ENCODE data around the gene LAMP5.

The LAMP5 gene, protein sequence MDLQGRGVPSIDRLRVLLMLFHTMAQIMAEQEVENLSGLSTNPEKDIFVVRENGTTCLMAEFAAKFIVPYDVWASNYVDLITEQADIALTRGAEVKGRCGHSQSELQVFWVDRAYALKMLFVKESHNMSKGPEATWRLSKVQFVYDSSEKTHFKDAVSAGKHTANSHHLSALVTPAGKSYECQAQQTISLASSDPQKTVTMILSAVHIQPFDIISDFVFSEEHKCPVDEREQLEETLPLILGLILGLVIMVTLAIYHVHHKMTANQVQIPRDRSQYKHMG

DNA sequence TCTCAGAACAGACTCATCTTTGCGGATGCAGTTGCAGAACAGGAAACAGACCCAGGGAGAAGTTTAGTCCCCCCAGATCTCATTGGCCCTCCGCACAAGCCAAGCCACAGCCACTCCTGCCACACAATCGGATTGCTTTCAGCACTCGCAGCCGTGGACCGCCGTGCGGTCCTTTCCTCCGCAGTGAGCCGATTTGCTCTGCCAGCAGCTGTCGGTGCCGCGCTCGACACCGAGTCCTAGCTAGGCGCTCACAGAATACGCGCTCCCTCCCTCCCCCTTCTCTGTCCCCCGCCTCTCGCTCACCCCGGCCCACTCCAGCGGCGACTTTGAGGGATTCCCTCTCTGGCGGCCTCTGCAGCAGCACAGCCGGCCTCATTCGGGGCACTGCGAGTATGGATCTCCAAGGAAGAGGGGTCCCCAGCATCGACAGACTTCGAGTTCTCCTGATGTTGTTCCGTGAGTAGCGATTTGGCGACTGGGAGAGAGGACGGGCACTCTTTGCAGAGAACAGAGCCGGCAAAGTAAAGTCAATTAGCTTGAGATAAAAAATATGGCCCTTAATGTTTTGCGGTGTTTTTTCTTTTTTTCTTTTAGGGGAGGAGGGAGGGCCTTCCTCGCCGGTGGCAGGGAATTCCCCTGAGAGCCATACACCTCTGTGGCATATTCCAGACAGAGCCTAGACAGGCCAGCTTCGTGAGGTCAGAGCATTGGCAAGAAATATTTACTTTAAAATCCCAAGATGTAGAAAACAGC, at the start of gene LAMP5:
Gene LAMP5 (plus strand): TSS at position 130 of the 753 bp plus-strand sequence. CDS start 263 bp downstream, at position 393.
- peak; percentile 27 for DNase-seq (ENCODE audit: low spot score)

DNA sequence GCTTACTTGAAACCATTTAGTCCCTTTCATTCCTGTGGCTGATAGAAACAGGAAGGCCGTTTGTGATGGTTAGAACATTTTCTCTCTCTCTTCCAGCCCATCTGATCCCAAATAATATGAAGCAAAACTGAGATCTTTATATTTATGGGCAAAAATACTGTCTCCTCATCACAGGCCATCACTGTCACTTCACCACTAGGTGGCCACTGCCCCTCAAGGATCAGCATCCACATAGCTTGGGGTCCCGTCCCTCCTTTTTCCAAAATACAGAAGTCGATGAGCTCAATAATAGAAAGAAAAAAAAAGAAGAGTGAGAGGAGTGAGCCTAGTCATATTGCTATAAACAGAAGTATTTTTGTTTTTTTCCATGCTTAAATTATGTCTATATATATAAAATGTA, 46.4 kb upstream of the LAMP5 start:
- DNase-seq (ENCODE audit: low spot score), result no peak

DNA sequence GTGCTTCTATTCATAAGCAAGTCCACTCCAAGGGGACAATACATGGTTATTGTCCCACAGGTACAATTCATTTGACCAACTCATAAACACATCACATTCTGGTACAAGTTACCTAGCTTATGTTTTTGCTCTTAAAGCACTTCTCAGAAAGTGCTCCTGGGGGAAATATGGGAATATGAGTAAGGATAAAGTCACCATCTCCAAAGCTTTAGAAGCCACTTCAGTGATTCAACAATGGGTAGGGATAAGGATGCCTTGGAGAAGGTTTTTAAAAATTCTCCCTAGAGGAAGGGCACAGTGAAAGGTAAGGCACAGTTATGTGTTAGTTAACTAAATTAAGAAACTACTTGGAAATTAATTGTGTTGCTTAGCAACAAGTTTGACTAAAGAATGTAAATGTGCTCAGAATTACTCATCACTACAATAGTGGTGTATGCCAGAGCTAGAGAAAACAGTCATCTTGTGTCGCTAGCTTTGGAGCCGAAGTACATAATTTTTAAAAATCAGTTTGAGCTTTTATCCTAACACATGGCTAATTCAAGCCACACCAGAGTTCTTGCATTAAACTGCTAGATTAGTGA, 39.5 kb upstream of the LAMP5 start:
- no peak for DNase-seq (ENCODE audit: low spot score)

DNA sequence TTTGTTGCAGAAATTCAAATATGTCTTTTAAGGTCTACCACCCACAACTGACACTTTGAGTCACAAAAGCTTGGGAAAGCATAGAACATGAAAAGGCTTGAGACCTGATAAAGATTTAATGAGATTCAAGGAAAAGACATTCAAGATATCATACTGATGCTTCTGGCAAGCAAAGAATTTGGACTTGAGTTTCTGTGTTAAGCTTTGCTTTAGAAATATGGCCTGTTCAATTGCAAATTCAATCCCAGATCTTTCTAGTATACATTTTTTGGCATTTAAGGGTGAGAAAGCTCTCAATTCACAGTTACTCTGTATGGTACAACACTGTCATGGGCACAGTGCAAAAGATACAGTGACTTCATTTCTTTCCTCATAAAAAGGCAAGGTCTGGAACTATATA, 38.9 kb upstream of the LAMP5 start:
- no peak for DNase-seq (ENCODE audit: low spot score)

DNA sequence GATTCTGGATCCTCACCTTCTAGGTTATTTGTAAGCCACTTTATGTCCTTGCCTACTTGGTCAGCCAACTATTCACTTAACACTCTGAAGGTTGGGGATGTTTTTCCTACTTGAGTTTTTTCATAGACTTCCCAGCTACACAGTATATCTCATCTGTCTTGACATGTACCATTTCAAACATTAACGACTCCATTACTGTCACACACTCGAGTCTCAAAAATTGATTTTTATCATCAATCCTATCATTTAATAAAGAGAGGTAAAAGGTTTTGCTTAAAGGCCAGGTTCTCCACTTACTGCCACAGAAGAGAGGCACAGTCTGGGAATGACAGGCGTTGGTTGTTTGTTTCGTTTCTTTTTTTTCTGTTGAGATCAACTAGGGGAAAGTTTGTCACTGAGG, 38.2 kb upstream of the LAMP5 start:
- no peak for DNase-seq (ENCODE audit: low spot score)

DNA sequence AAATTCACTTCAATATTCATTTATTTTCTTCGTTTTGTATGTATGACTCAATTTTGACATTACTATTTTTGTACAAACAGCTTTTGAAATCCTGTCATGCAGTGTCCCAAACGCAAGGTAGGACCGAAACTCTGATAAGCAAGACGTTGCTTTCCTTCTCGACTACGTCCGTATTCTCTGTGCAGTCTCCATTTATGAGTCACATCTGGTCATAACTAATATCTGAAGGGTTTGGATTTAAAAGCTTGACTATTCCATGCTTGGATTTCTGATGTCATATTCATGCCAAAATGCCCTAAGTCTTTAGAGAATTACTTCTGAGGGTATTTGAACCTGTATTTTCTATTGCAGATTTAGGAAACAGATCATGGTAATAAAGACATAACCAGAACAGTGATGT, 37.8 kb upstream of the LAMP5 start:
- DNase-seq (ENCODE audit: low spot score), result no peak

DNA sequence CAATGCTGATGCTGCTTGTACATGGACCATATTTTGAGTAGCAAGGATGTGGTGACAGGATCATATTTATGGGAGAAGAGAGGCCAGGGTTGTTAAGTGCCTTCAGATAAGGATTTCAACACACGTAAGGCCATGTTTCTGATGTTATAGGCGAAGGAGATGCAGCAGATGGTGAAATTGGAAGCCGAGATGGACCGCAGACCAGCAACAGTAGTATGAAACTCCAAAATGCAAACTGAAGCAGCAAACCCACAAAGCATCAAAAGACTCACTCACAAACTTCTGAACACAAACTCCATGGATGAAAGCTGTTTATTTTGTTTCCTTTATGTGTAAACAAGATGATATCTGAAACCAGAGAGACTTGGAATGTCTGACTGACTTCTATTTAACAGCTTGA, 35.6 kb upstream of the LAMP5 start:
- no peak for DNase-seq (ENCODE audit: low spot score)

DNA sequence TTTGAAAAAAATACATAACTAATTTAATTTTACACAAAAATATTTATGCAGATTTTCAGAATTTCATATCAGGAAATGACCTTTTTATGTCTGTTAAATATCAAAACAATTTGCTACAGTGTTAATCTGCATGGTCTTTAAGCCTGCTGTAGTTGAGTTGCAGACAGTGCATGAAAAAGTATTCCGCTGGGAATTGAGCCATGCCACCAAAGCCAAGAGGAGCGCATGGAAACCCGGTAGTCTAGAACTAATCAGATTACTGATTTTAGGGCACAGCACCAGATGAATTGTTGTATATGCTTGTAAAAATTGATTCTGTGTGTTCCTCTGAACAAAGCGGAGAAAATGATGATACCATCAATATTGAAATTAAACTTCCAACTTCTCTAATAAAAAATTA, 34.3 kb upstream of the LAMP5 start:
- no peak for DNase-seq (ENCODE audit: low spot score)

DNA sequence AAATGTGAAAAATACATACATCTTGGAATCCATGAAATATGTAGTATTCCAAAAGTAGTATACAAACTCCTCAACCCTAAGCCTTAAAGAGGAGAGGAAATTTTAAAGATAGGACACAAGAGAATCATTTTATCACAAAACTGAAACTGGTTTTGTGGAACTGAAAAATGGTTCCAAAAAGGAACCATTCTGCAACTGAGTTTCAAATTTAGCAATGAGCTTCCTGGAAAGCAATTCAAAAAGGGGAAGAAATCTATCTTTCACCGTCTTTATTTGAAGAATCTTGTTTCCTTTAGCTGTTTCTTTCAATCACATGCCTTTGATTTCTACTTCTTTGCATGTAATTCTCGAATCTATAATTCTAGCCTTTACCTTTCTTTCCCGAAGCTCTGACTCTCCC, 32.2 kb upstream of the LAMP5 start:
- no peak for DNase-seq (ENCODE audit: low spot score)

DNA sequence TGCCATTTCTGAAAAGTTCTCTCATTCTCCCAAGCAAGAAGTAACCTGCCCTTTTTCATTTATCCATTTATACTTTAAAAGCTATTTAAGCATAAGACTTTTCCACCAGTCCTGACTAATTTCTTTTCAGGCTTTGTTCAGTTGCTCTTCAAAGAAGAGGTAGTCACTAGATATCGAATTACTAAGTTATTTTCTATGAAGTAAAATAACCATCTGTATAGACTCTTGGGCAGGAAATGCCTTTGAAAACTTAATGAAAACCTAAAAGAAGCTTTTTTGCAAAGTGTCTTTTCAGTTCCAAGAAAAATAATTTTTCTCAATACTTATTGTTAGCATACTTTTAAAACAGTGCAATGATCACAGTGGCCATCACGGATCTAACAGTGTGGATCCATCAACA, 31.3 kb upstream of the LAMP5 start:
- DNase-seq (ENCODE audit: low spot score), result no peak

DNA sequence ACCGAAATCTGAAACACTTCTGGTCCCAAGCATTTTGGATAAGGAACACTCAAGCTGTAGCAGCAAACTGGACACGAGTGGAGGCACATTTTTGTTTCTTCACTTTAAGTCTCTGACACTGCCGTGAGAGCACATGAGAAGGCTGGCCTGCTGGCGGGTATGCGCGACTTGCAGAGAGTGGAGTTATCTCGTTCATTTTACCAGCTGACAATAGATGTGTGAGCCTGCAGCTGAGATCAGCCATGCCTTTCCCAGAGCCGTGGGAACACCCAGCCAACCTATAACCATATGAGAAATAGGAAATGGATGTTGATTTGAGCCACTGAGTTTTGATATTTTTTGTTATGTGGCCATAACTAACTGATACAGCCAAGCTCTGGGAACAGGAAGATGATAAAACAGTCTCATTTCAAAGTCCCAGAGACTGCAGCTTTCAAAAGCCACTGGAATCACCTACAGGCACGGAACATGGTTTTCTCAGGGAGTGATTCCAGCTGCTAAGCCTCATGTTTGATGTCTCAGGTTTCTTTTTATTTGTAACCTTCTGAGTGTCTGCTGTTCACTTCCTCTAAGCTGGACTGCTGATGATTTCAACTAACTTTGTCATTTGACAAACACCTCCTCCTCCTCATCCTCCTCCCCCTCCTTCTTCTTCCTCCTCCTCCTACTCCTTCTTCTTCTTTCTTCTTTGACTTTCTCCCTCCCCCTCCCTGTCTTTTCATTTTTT, 28.6 kb upstream of the LAMP5 start:
- no peak for DNase-seq (ENCODE audit: low spot score)

DNA sequence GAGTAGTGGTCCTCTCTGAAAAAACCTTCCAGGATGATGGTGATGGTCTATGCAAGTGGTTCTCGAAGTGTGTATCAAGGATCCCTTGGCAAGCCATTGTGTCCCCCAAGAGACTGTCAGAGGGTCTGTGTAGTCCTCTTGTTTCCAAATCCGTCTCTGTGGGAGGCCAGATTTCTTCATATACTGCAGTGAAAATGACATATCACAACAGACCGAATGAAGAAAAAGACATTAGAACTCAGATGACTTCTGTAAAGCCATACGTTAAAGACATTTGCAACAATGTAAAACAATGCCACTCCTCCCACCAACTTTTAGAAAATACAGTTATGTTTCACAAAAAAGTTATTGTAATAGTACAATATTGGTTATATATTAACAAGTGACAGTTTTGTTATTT, 27.2 kb upstream of the LAMP5 start:
- no peak for DNase-seq (ENCODE audit: low spot score)

DNA sequence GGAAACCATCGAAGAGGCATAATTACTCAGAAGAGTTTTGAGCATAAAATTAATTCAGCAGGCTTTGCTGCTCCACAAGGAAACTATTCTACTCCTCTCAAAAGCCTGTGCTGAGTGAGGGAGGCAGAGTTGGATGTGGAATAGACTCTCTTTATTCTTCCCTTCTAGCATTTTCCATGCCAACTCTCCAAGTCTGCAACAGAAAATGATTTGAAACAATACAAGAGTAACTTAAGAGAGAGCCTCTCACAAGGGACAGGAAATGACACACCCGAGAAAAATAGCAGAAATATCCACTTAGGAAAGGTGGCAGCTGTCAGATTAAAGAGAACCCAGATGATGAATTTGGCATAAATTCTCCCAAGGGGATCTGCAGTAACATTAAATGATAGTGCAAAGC, 26.3 kb upstream of the LAMP5 start:
- no peak for DNase-seq (ENCODE audit: low spot score)

DNA sequence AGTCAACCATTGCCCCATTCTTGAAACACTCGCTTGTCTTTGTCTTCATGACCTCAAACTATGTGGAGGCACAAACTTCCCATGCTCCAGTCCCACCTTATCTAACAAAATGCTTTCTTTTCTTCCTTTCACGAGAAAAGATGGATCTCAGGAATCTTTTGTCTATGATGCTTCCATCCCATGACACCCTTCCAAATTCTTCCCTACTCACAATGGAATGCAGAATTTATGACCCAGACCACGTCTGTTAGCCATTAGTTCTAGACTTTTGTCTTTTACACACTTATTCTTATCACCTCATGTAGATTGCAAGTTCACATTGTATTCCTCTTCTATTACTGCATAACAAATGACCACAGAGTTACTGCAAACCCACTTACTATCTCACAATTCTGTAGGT, 24.2 kb upstream of the LAMP5 start:
- no peak for DNase-seq (ENCODE audit: low spot score)

DNA sequence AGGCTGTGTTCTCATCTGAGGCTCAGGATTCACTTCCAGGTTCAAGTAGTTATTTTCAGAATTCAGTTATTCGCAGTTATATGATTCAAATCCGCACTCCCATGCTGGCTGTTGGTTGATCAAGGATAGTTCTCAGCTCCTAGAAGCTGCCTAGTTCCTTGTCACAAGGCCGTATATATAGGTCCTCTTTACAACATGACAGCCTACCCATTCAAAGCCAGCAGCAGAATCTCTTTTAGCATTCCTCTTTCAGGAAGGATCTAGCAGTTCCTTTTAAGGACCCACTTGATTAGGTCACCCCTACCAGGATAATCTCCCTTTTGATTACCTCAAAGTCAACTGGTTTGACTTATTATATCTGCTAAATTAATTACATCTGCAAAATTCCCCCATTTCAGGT, 23.8 kb upstream of the LAMP5 start:
- DNase-seq (ENCODE audit: low spot score), result no peak

DNA sequence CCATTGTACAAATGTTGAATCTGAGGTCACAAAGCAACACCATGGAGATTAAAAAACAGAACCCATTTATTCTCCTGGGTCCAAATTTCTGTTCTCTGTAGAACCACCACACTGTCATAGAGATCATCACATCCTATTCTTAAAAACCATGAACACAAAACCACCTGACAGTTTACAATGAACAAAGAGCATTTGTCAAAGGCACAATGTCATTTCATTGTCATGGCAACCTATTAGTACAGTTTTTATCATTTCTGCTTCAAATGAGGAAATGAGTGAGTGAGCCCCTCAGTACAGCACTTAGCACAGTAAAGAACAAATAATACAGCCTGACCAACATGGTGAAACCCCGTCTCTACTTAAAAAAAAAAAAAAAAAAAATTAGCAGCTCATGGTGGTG, 23.1 kb upstream of the LAMP5 start:
- DNase-seq (ENCODE audit: low spot score), result no peak

DNA sequence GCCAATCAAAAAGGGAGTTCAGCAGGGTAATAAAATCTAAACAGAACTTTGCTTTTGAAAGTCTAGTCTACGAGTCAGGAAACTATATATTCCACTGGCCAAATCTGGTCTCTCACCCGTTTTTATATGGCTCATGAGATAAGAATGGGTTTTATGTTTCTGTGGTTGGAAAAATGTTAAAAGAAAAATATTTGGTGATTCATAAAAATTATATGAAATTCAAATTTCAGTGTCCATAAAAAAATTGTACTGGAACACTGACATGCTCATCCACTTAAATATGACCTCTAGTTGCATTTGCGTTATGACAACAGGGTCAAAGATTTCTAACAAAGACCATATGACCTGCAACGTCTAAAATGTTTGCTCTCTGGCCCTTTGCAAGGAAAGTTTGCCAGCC, 22.3 kb upstream of the LAMP5 start:
- DNase-seq (ENCODE audit: low spot score), result no peak

DNA sequence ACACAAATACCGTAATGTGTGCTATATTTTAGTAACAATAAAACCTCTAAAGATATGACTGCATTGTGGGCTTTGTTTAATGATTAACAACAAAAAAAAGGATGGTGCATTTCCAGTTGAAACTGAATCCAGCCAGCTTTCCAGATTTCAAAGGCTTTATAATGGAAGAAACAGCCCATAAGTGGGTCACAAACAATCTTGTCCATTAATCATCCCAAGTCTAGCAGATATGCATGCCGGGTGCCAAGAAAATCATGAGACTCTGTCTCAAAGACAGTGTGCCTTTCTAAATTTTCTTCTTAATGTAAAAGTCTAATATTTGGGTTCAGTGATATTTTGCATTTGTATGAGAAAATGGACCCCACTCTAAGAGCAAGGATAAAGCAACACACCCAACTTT, 20.6 kb upstream of the LAMP5 start:
- no peak for DNase-seq (ENCODE audit: low spot score)

DNA sequence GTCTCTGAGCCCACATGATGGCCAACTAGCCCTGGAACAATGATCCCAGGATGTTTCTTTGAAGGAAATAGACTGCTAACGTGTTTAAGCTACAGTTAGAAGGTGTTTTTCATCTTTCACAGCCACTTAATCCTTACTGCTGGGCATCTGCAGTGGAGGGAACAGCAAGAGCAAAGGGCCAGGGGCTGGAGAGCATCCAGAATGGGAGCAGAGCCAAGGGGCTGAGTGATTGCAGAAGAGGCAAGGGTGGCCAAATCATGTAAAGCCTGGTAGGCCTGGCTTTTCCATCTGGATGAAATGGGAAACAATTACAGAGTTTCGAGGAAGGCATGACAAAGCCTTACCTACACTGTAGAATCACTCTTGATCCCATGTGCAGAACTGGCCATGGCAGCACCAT, 18.7 kb upstream of the LAMP5 start:
- DNase-seq (ENCODE audit: low spot score), result no peak

DNA sequence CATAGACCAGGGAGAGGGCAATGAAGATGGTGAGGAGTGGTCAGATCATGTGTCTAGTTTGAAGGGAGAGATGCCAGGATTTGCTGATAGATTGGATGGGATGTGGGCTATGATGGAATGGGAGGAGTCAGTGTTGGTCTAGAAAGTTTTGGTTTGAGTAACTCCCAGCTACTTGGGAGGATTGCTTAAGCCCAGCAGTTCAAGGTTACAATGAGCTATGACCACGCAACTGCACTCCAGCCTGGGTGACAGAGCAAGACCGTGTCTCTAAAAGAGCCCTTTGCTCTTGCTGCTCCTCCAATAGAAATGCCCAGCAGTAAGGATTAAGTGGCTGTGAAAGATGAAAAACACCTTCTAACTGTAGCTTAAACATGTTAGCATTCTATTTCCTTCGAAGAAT, 18.2 kb upstream of the LAMP5 start:
- no peak for DNase-seq (ENCODE audit: low spot score)

DNA sequence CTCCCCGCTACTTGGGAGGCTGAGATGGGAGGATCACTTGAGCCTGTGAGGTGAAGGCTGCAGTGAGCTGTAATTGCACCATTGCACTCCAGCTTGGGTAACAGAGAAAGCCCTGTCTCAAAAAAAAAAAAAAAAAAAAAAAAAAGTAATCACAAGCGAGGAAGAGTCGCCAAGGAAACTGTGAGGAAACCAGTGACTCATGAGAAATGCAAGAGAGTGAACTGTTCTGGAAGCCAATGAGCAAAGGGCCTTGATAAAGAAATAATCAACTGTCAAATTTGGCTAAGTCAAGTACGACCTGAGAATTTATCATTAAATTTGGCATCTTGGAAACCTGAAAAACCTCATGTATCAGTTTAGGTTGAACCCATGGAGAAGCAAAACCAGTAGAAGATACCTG, 16.1 kb upstream of the LAMP5 start:
- DNase-seq (ENCODE audit: low spot score), result no peak

DNA sequence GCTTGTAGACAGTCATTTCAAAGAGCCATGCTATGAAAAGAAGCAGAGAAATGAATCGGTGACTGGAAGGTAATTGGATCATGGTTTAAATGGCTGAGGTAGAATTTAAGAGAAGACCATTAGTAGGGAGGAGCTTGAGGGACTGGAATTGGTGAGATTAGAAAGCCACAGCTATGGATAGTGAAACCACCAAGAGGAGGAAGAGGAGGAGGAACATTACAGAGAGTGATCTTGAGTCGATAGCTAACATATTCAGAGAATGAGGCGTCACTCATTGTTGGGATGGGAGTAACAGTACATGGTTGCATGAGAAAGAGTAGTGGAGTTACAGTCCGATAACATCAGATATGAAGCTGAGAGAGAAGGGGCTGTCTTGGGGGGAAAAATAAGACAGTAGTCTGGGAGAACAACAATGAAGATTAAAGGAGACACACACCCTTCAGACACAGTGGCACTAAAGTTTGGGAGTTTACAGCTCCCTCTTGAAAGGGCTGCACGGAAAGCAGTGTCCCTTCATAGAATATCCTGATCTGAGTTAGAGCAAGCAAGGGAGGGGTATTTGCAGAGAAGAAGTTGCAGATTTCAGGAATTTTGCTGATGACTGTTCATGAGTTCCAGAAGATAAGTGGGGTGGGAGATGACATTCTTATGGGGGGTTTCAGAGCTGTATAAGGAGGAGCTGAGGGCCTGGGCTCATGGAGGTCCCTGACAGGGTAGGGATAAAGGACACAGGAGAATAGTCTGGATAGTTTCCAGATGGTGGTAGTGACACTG, 15.1 kb upstream of the LAMP5 start:
- no peak for DNase-seq (ENCODE audit: low spot score)

Data from hepatic stellate cell (primary cell).